ENCODE data around the gene ACSS2.

ACSS2 gene

GRCh38 chr20:34925341-34925740 is 48.9 kb downstream of the ACSS2 start:
- H3K4me3 ChIP-seq (ENCODE audit: low read depth, low read length): no peak overlapping the region
- no peak for DNase-seq (ENCODE audit: low read depth)
- TF ChIP-seq CTCF (conservative IDR thresholded peaks at IDR 0.05; ENCODE audit: low read depth, low read length): no peak

- no peak overlapping the region for H3K4me3 ChIP-seq (ENCODE audit: low read depth, low read length)
- DNase-seq (ENCODE audit: low read depth): no peak
- TF ChIP-seq CTCF (conservative IDR thresholded peaks at IDR 0.05; ENCODE audit: low read depth, low read length): no peak
Measured at GRCh38 chr20:34925981-34926380, 49.6 kb downstream of the ACSS2 start.

DNA sequence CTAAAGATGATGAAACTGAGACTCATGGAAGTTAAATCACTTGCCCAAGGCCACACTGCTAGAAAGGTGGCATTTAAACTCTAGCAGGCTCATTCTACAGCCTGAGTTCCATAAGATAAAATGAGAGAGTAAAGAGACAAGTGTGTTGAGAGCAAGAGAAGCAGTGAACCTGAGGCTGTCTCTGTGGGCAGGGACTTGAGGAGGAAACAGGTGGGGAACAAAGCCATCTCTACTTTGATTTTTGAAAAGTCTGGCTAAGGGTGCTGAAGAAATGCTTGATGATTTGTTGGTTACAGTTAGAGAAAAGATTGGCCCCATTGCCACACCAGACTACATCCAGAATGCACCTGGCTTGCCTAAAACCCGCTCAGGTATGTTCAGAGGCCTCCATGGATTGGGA is 50.2 kb downstream of the ACSS2 start:
- no peak for TF ChIP-seq CTCF (conservative IDR thresholded peaks at IDR 0.05; ENCODE audit: low read depth, low read length)
- no peak for DNase-seq (ENCODE audit: low read depth)
- H3K4me3 ChIP-seq (ENCODE audit: low read depth, low read length): no peak overlapping the region

GRCh38 chr20:34927736-34928135 is 51.3 kb downstream of the ACSS2 start:
- no peak overlapping the region for H3K4me3 ChIP-seq (ENCODE audit: low read depth, low read length)
- DNase-seq (ENCODE audit: low read depth): no peak
- no peak for TF ChIP-seq CTCF (conservative IDR thresholded peaks at IDR 0.05; ENCODE audit: low read depth, low read length)

- no peak for DNase-seq (ENCODE audit: low read depth)
- TF ChIP-seq CTCF (conservative IDR thresholded peaks at IDR 0.05; ENCODE audit: low read depth, low read length): no peak
- no peak overlapping the region for H3K4me3 ChIP-seq (ENCODE audit: low read depth, low read length)
Measured at GRCh38 chr20:34928411-34928810, 52.0 kb downstream of the ACSS2 start.

GRCh38 chr20:34931771-34932170 is 55.4 kb downstream of the ACSS2 start:
- no peak overlapping the region for H3K4me3 ChIP-seq (ENCODE audit: low read depth, low read length)
- no peak for TF ChIP-seq CTCF (conservative IDR thresholded peaks at IDR 0.05; ENCODE audit: low read depth, low read length)
- no peak for DNase-seq (ENCODE audit: low read depth)

- TF ChIP-seq CTCF (conservative IDR thresholded peaks at IDR 0.05; ENCODE audit: low read depth, low read length): no peak
- H3K4me3 ChIP-seq (ENCODE audit: low read depth, low read length): no peak overlapping the region
- DNase-seq (ENCODE audit: low read depth): no peak
Measured at GRCh38 chr20:34938466-34939163, 62.2 kb downstream of the ACSS2 start.
